HFFc6 (cell line): ENCODE measurements around the gene HECTD2. TPM values are rescaled to one million over a fixed set of nuclear protein-coding genes. Genes with fewer than 3 reads are reported as not detected.
"Not testable (repeated sequence)": the region's sequence is repeated elsewhere in the genome, so short reads cannot be mapped to it uniquely, and the experiment has no call there.

Experiments
- DNase-seq: peaks from one replicate; pipeline ENCODE4 v3.0.0-alpha.2; 2018
- H3K27ac Mint-ChIP-seq: 2 replicates; pipeline ENCODE4 v1.8.0; 2020; ENCODE audit warnings: mild to moderate bottlenecking, mixed read lengths
- H3K27me3 Mint-ChIP-seq: 2 replicates; pipeline ENCODE4 v1.8.0; 2021; ENCODE audit warnings: mild to moderate bottlenecking, moderate library complexity, mixed read lengths; ENCODE audit not compliant: insufficient read depth
- H3K36me3 Mint-ChIP-seq: 2 replicates; pipeline ENCODE4 v1.8.0; 2021; ENCODE audit warnings: low read depth, mixed read lengths
- H3K4me1 Mint-ChIP-seq: 2 replicates; pipeline ENCODE4 v1.8.0; 2020; ENCODE audit warnings: low read depth, mixed read lengths
- H3K4me3 Mint-ChIP-seq: 2 replicates; pipeline ENCODE4 v1.8.0; 2020; ENCODE audit warnings: mild to moderate bottlenecking, moderate library complexity, mixed read lengths
- H3K9me3 Mint-ChIP-seq: 2 replicates; pipeline ENCODE4 v1.8.0; 2020; ENCODE audit warnings: mild to moderate bottlenecking, mixed read lengths
- CTCF ChIP-seq: fragments of 200-600 bp; sonication (generic); IDR thresholded peaks from 2 replicates; pipeline ENCODE4 v1.5.0; 2021; ENCODE audit warnings: antibody characterized with exemption, mild to moderate bottlenecking
- total RNA-seq, 6 experiments: library from RNA; stranded (reverse); fragmentation: NEBNext Ultra II Directional; extraction: Animal tissue kit (Norgen Biotek cat#: 25700); gene quantifications; 2 replicates in 1 of 6; 3 replicates in 5 of 6; pipeline ENCODE4 v1.2.3, GENCODE V29; 2021

HECTD2 gene
- total RNA-seq, 6 experiments from 2014 or later: 4.5 to 6.4 (median 4.9) TPM

GRCh38 chr10:91433620-91434019 lies 23.5 kb downstream of the HECTD2 start:
- TF ChIP-seq CTCF: no peak
- Mint-ChIP-seq H3K9me3 (peaks cover 2% of the 10 kb centered on the region), H3K27me3 (no peaks in the 10 kb centered on the region; the same call in 1 of the 2 replicates), H3K4me3 (no peak overlapping the region), H3K27ac (no peak overlapping the region), H3K36me3 (peaks cover 13% of the 10 kb centered on the region), H3K4me1 (peaks cover 16% of the 10 kb centered on the region)
- DNase-seq: no peak

- H3K9me3 Mint-ChIP-seq: peaks cover 6% of the 10 kb centered on the region
- H3K4me3 Mint-ChIP-seq: no peak overlapping the region
- H3K27me3 Mint-ChIP-seq: no peaks in the 10 kb centered on the region; the same call in 1 of the 2 replicates
- peak; percentile 27 for DNase-seq
- H3K4me1 Mint-ChIP-seq: peaks cover 16% of the 10 kb centered on the region
- H3K36me3 Mint-ChIP-seq: peaks cover 17% of the 10 kb centered on the region
- no peak for TF ChIP-seq CTCF
- peak overlapping the region; percentile 42 for H3K27ac Mint-ChIP-seq
Measured at GRCh38 chr10:91434041-91434440, 23.9 kb downstream of the HECTD2 start.

- no peak overlapping the region for H3K4me3 Mint-ChIP-seq
- no peak for TF ChIP-seq CTCF
- peaks cover 7% of the 10 kb centered on the region for H3K9me3 Mint-ChIP-seq
- H3K36me3 Mint-ChIP-seq: peaks cover 29% of the 10 kb centered on the region
- H3K27ac Mint-ChIP-seq: no peak overlapping the region
- DNase-seq: no peak
- no peaks in the 10 kb centered on the region; the same call in 1 of the 2 replicates for H3K27me3 Mint-ChIP-seq
- peaks cover 16% of the 10 kb centered on the region for H3K4me1 Mint-ChIP-seq
Measured at GRCh38 chr10:91435241-91435640, 25.1 kb downstream of the HECTD2 start.

GRCh38 chr10:91438228-91438627 lies 28.1 kb downstream of the HECTD2 start:
- peaks cover 25% of the 10 kb centered on the region for H3K36me3 Mint-ChIP-seq
- not testable (repeated sequence) for H3K27me3 Mint-ChIP-seq, DNase-seq, H3K9me3 Mint-ChIP-seq, H3K27ac Mint-ChIP-seq, H3K4me3 Mint-ChIP-seq
- peaks cover 16% of the 10 kb centered on the region for H3K4me1 Mint-ChIP-seq

DNA sequence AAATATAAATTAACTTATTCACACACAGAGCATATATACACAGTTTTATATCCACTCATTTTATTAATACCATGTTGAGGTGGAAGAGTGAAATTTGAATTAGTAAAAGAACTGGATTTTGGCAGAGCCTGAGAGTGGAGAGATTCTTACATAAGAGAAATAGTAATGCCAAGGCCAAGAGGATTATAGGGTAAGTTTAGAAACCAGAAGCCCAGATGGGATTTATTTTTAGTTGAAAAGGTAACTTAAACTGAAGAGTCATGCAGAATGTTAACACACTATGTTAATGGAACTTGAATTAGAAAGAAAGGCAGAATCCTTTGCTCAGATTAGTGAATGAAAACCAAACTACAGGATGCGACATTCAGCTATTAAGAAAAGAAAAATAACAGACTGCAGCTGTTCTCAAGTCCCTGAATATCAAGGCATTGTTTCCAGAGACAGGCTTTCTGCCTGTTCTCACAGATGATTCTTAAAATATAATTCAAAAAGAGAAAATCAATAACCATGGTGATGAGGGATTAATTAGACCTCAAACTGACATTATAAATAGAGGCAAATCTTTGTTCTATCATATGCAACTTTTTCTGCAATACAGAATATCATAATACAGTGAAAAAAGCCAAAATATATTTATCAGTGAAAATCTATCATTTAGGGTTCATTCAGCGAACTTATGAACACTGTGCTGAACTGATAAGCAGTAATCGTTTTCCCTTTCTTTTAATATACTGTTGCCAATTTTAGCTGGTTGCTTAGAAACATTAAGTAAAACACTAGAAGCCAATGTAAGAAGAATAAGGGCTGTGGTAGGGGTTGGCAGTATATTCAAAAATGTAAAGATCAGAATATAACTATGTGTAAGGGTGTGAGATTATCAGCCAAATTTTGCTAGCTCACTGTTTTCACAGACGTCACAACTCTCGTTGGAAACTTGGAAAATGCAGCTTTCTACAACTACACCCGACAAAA lies 34.4 kb downstream of the HECTD2 start:
- H3K36me3 Mint-ChIP-seq: peaks cover 15% of the 10 kb centered on the region
- no peak overlapping the region for H3K4me3 Mint-ChIP-seq
- H3K27me3 Mint-ChIP-seq: no peaks in the 10 kb centered on the region
- DNase-seq: no peak
- H3K4me1 Mint-ChIP-seq: no peaks in the 10 kb centered on the region
- H3K9me3 Mint-ChIP-seq: peaks cover 7% of the 10 kb centered on the region
- no peak overlapping the region for H3K27ac Mint-ChIP-seq
- TF ChIP-seq CTCF: no peak

DNA sequence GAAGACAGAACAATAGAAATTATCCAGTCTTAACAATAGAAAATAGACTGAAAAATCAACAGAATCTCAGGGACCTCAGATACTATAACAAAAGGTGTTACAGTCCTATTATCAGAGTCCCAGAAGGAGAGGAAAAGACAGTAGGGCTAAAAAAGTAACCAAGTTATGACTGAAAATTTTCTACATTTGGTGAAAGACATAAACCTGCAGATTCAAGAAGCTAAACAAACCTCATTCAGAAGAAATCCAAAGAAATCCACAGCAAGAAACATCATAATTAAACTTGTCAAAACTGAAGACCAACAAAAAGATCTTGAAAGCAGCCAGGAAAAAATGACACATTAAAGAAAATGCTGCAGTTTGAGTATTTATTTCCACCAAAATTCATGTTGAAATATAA lies 41.9 kb downstream of the HECTD2 start:
- H3K9me3 Mint-ChIP-seq: peaks cover 34% of the 10 kb centered on the region
- no peak for DNase-seq
- TF ChIP-seq CTCF: no peak
- H3K36me3 Mint-ChIP-seq: peaks cover 46% of the 10 kb centered on the region
- H3K27me3 Mint-ChIP-seq: no peaks in the 10 kb centered on the region
- H3K27ac Mint-ChIP-seq: no peak overlapping the region
- H3K4me3 Mint-ChIP-seq: no peak overlapping the region
- H3K4me1 Mint-ChIP-seq: no peaks in the 10 kb centered on the region
